ENCODE data around the gene SERPINE1.

The SERPINE1 gene

GRCh38 chr7:101179713-101180112 is 52.8 kb downstream of the SERPINE1 start:
- Histone ChIP-seq H3K27ac (ENCODE audit: extremely low read depth, low read depth, low read length) (no peak overlapping the region), H3K4me1 (ENCODE audit: control insufficient read depth, insufficient read depth, low read length) (no peaks in the 10 kb centered on the region), H3K36me3 (ENCODE audit: control insufficient read depth in 2 of 2, insufficient read depth in 1 of 2, low read length in 2 of 2) (no peaks in the 10 kb centered on the region), H3K9me3 (ENCODE audit: control insufficient read depth, insufficient read depth, low read depth, low read length) (no peaks in the 10 kb centered on the region), H3K4me3 (ENCODE audit: low read depth, low read length) (no peak overlapping the region)
- CTCF ChIA-PET: no interaction called here
- no peak for TF ChIP-seq ZNF266 (tag by site-specific recombination; IDR thresholded peaks at IDR 0.05; ENCODE audit: low read depth)
- TF ChIP-seq ZFP41 (tag by site-specific recombination; IDR thresholded peaks at IDR 0.05; ENCODE audit: borderline replicate concordance): no peak
- TF ChIP-seq ZNF350 (tag by site-specific recombination; IDR thresholded peaks at IDR 0.05): no peak
- no peak for TF ChIP-seq SP7 (tag by site-specific recombination; IDR thresholded peaks at IDR 0.05)
- TF ChIP-seq KLF1 (tag by site-specific recombination; IDR thresholded peaks at IDR 0.05): no peak
- no peak for TF ChIP-seq ZNF148 (tag by site-specific recombination; IDR thresholded peaks at IDR 0.05; ENCODE audit: borderline replicate concordance)
- TF ChIP-seq ZFP37 (tag by site-specific recombination; IDR thresholded peaks at IDR 0.05): no peak
- no peak for TF ChIP-seq ZNF248 (tag by site-specific recombination; IDR thresholded peaks at IDR 0.05)
- TF ChIP-seq MYNN (tag by site-specific recombination; IDR thresholded peaks at IDR 0.05; ENCODE audit: borderline replicate concordance): no peak
- POLR2A ChIA-PET: no interaction called here

- Histone ChIP-seq H3K9me3 (ENCODE audit: control insufficient read depth, insufficient read depth, low read depth, low read length) (no peaks in the 10 kb centered on the region), H3K4me1 (ENCODE audit: control insufficient read depth, insufficient read depth, low read length) (no peaks in the 10 kb centered on the region), H3K27ac (ENCODE audit: extremely low read depth, low read depth, low read length) (no peak within 1 kb of the TSS), H3K4me3 (ENCODE audit: low read depth, low read length) (no peak within 1 kb of the TSS), H3K36me3 (ENCODE audit: control insufficient read depth in 2 of 2, insufficient read depth in 1 of 2, low read length in 2 of 2) (no peaks in the 10 kb centered on the region)
- ChIA-PET POLR2A (no interaction called here), CTCF (no interaction called here)
- no peak for TF ChIP-seq ZNF26 (tag by site-specific recombination; IDR thresholded peaks at IDR 0.05)
- no peak for TF ChIP-seq SP7 (tag by site-specific recombination; IDR thresholded peaks at IDR 0.05)
- TF ChIP-seq KLF9 (tag by site-specific recombination; IDR thresholded peaks at IDR 0.05; ENCODE audit: low read depth): no peak
- no peak for TF ChIP-seq ZNF639 (tag by site-specific recombination; IDR thresholded peaks at IDR 0.05)
- no peak for TF ChIP-seq ZSCAN16 (tag by site-specific recombination; IDR thresholded peaks at IDR 0.05)
- TF ChIP-seq ZNF398 (tag by site-specific recombination; IDR thresholded peaks at IDR 0.05): no peak
- TF ChIP-seq ZNF302 (tag by site-specific recombination; IDR thresholded peaks at IDR 0.05; ENCODE audit: low read depth): no peak
- TF ChIP-seq ZNF843 (tag by site-specific recombination; IDR thresholded peaks at IDR 0.05): no peak
Measured at GRCh38 chr7:101180130-101180755, 53.3 kb downstream of the SERPINE1 start, which contains the start of gene NAT16. Gene NAT16, minus strand, starts transcription at chr7:101180293. Its CDS starts 5,486 bp downstream, at chr7:101174807.

All from HEK293 (cell line).